HepG2 (cell line): Measurements from ENCODE around the gene GNG4. TPM values are rescaled to one million over a fixed set of nuclear protein-coding genes. Genes with fewer than 3 reads are reported as not detected.

Experiments used
- ATAC-seq: fragments of 200-7000 bp; cut with Tn5 transposase; 3 replicates; pipeline ENCODE4 v1.9.1; 2020; ENCODE audit warnings: mild to moderate bottlenecking, moderate library complexity
- BruUV-seq: library from RNA; stranded (reverse); fragments of 400-500 nt; replicated peaks from 2 replicates; lab custom pipeline; 2021; lab: Mats Ljungman, UMichigan
- CTCF ChIA-PET: fragments of 300-600 bp; formaldehyde crosslinking; extraction: SDS; loops from one replicate; lab custom pipeline; 2021; ENCODE audit warnings: low total read pairs, inconsistent platforms, low intra/inter-chr PET ratio; lab: Yijun Ruan, JAX
- POLR2A ChIA-PET: fragments of 350-600 bp; sonication (Branson Sonifier 250); formaldehyde crosslinking; loops from one replicate; lab custom pipeline; 2020; ENCODE audit warnings: antibody characterized with exemption, inconsistent platforms; lab: Yijun Ruan, JAX
- DNase-seq: peaks from one replicate; pipeline ENCODE4 v3.0.0-alpha.2; 2015; ENCODE audit warnings: low spot score
- FAIRE-seq: peaks from 3 replicates; lab custom pipeline; 2011; peaks lifted over from hg19 to GRCh38; lab: Jason Lieb, UNC
- H2AFZ ChIP-seq: one replicate; pipeline ENCODE4 v1.6.1; 2011; ENCODE audit warnings: low read length, inconsistent platforms
- H3K27ac ChIP-seq: fragments of 300-600 bp; 3 replicates; pipeline ENCODE4 v1.8.0; 2011; ENCODE audit warnings: mixed run types, mild to moderate bottlenecking, mixed read lengths, low read length, inconsistent platforms; ENCODE audit not compliant: insufficient read depth; ENCODE audit errors: extremely low read length
- H3K27me3 ChIP-seq, 2 experiments: fragments of 200-600 bp in 1 of 2; 2 replicates in 1 of 2; 3 replicates in 1 of 2; pipeline versions ENCODE4 v1.6.0 to v1.8.0; 2011; ENCODE audit warnings: low read length in 2 of 2, mild to moderate bottlenecking in 2 of 2, moderate library complexity in 2 of 2, inconsistent platforms in 1 of 2; ENCODE audit not compliant: insufficient read depth in 2 of 2, control insufficient read depth in 1 of 2
- H3K36me3 ChIP-seq, 2 experiments: fragments of 200-600 bp in 1 of 2; replicated peaks in 1 of 2; 2 replicates in 1 of 2; 3 replicates in 1 of 2; pipeline versions ENCODE4 v1.5.1 to v1.8.0; 2011; ENCODE audit warnings: low read length in 2 of 2, inconsistent platforms in 1 of 2; ENCODE audit not compliant: insufficient read depth in 2 of 2, control insufficient read depth in 1 of 2
- H3K4me1 ChIP-seq: 2 replicates; pipeline ENCODE4 v1.5.1; 2012; ENCODE audit warnings: low read length, inconsistent platforms; ENCODE audit not compliant: insufficient read depth
- H3K4me2 ChIP-seq: 2 replicates; pipeline ENCODE4 v1.6.0; 2011; ENCODE audit warnings: low read depth, low read length, inconsistent platforms
- H3K4me3 ChIP-seq, 3 experiments: fragments of 200-600 bp in 1 of 3; sonication (generic), shearing (Covaris generic) in 1 of 3; replicated peaks in 1 of 3; 2 replicates each; pipeline ENCODE4 v1.5.1; 2011 to 2016; ENCODE audit warnings: low read length in 3 of 3, inconsistent platforms in 2 of 3, low read depth in 2 of 3, mild to moderate bottlenecking in 2 of 3, control low read depth in 1 of 3, mixed read lengths in 1 of 3; ENCODE audit not compliant: insufficient read depth in 1 of 3
- H3K79me2 ChIP-seq: one replicate; pipeline ENCODE4 v1.6.1; 2011; ENCODE audit warnings: low read length, inconsistent platforms; ENCODE audit not compliant: insufficient read depth
- H3K9ac ChIP-seq: 2 replicates; pipeline ENCODE4 v1.6.0; 2011; ENCODE audit warnings: mild to moderate bottlenecking, low read depth, low read length, inconsistent platforms; ENCODE audit not compliant: insufficient read depth
- H3K9me3 ChIP-seq: 2 replicates; pipeline ENCODE4 v1.5.1; 2012; ENCODE audit warnings: mild to moderate bottlenecking, low read length
- H4K20me1 ChIP-seq: 2 replicates; pipeline ENCODE4 v1.6.0; 2011; ENCODE audit warnings: inconsistent platforms, mild to moderate bottlenecking, low read length, moderate library complexity; ENCODE audit not compliant: insufficient read depth
- AGO1 ChIP-seq: fragments of 200-400 bp; formaldehyde crosslinking; IDR thresholded peaks from 2 replicates; pipeline ENCODE4 v1.6.1; 2017; ENCODE audit warnings: mild to moderate bottlenecking, low read depth, low read length, moderate library complexity; ENCODE audit not compliant: poor library complexity, severe bottlenecking
- FOXJ3 ChIP-seq: sonication (generic); formaldehyde crosslinking; IDR thresholded peaks from 2 replicates; pipeline ENCODE4 v1.4.0; 2020; ENCODE audit warnings: missing genetic modification reagents, mild to moderate bottlenecking, borderline replicate concordance
- IRX3 ChIP-seq: sonication (generic); formaldehyde crosslinking; IDR thresholded peaks from 2 replicates; pipeline ENCODE4 v1.8.1; 2023; ENCODE audit warnings: mild to moderate bottlenecking, low read depth, missing genetic modification reagents, borderline replicate concordance
- MED13 ChIP-seq: sonication (generic); formaldehyde crosslinking; IDR thresholded peaks from 2 replicates; pipeline ENCODE4 v1.5.0; 2020; ENCODE audit warnings: missing genetic modification reagents
- RAD51 ChIP-seq: fragments of 450-650 bp; IDR thresholded peaks from 2 replicates; pipeline ENCODE4 v1.6.1; 2016; ENCODE audit warnings: borderline replicate concordance
- SALL2 ChIP-seq: sonication (generic); formaldehyde crosslinking; IDR thresholded peaks from 2 replicates; pipeline ENCODE4 v1.8.1; 2023; ENCODE audit warnings: mild to moderate bottlenecking, missing genetic modification reagents, inconsistent platforms
- ZBTB7A ChIP-seq: sonication (generic); formaldehyde crosslinking; IDR thresholded peaks from 2 replicates; pipeline ENCODE4 v1.8.0; 2022; ENCODE audit warnings: mild to moderate bottlenecking, missing genetic modification reagents
- ZIK1 ChIP-seq: sonication (generic); formaldehyde crosslinking; IDR thresholded peaks from 2 replicates; pipeline ENCODE4 v1.5.0; 2020; ENCODE audit warnings: mild to moderate bottlenecking, low read depth, missing genetic modification reagents, borderline replicate concordance
- ZNF431 ChIP-seq: sonication (generic); formaldehyde crosslinking; IDR thresholded peaks from 2 replicates; pipeline ENCODE4 v1.9.0; 2022; ENCODE audit warnings: missing genetic modification reagents, low read depth, mild to moderate bottlenecking, borderline replicate concordance
- ZNF572 ChIP-seq: sonication (generic); formaldehyde crosslinking; IDR thresholded peaks from 2 replicates; pipeline ENCODE4 v1.5.1; 2020; ENCODE audit warnings: mild to moderate bottlenecking, missing genetic modification reagents
- ZSCAN31 ChIP-seq: sonication (generic); formaldehyde crosslinking; IDR thresholded peaks from 2 replicates; pipeline ENCODE4 v1.5.0; 2020; ENCODE audit warnings: low read depth, mild to moderate bottlenecking, missing genetic modification reagents
- WGBS: methylation state at CpG from one replicate; pipeline ENCODE4 v1.1.6; 2017; ENCODE audit warnings: low lambda C conversion rate; 5-methylcytosine and 5-hydroxymethylcytosine counted together
- in situ Hi-C: cut with HindIII; loops from 2 replicates; pipeline ENCODE4 v1.10.0; 2017; ENCODE audit warnings: low pct_unique_long_range_greater_than_20kb; ENCODE audit not compliant: extremely low pct_ligation_motif_present
- intact Hi-C: fragments of 100-400 bp; cut with micrococcal nuclease; formaldehyde crosslinking; loops from one replicate; pipeline ENCODE4 v1.10.0; 2022; ENCODE audit not compliant: unreplicated experiment
- polyA plus RNA-seq, 8 experiments: library from polyadenylated mRNA; depleted of rRNA in 3 of 8; stranded (reverse) in 7 of 8; unstranded in 1 of 8; fragments of >200 nt; fragmentation: Illumina TruSeq in 4 of 8; extraction: Trizol in 4 of 8; gene quantifications; 2 replicates each; pipeline versions ENCODE4 v1.2.1 to v1.2.3, GENCODE V29; 2011 to 2016; ENCODE audit warnings: low read depth in 4 of 8, missing spikeins in 1 of 8, mixed read lengths in 1 of 8; ENCODE audit not compliant: insufficient read depth in 1 of 8
- total RNA-seq, 5 experiments: library from RNA; depleted of rRNA; stranded (reverse); fragments of >200 nt; fragmentation: Illumina TruSeq; extraction: Trizol; gene quantifications; 2 replicates each; pipeline ENCODE4 v1.2.3, GENCODE V29; 2016; ENCODE audit warnings: low read depth in 1 of 5
- TF ChIP-seq, protein P1 (sequence below): IDR thresholded peaks from 2 replicates; pipeline ENCODE4 v1.6.1; 2012; ENCODE audit warnings: low read depth, low read length, improper control_type of control experiment
- TF ChIP-seq, protein P2 (sequence below): sonication (generic); formaldehyde crosslinking; IDR thresholded peaks from 2 replicates; pipeline ENCODE4 v1.5.1; 2020; ENCODE audit warnings: missing genetic modification reagents, mild to moderate bottlenecking, borderline replicate concordance
- TF ChIP-seq, protein P3 (sequence below): IDR thresholded peaks from 2 replicates; pipeline ENCODE4 v1.6.1; 2016; ENCODE audit warnings: low read depth, borderline replicate concordance
- TF ChIP-seq, protein P4 (sequence below): sonication (generic); formaldehyde crosslinking; IDR thresholded peaks from 2 replicates; pipeline ENCODE4 v1.4.0; 2020; ENCODE audit warnings: missing genetic modification reagents

The GNG4 gene
- total and polyA plus RNA-seq, 2 of the 13 experiments (the other 11 are each of a cell fraction or from before 2014, with no cell fraction given), result 27.1 to 69.5 TPM

DNA sequence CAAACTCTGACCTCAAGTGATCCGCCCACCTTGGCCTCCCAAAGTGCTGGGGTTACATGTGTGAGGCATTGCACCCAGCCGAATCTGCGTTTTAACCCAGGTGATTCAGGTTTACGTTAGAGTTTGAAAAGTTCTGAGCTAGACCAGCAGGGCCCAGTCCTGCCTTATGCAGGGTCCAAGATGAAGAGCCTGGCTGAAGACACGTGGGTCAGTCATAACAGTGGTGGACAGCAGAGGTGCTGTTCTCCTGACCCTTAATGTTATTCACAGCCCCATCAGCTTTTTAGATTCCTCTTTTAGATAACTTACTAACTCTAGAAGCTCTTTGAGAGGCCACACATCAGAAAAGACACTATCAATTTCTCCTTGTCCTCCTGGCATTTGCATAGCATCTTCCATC, 50.0 kb downstream of the GNG4 start:
- CTCF ChIA-PET, result interaction anchor here (2.5 kb wide), 1 partner anchor 132 kb away, joined by 8 read pairs; no protein-coding TSS in a partner anchor
- FAIRE-seq, result no peak
- TF ChIP-seq, protein P1, sequence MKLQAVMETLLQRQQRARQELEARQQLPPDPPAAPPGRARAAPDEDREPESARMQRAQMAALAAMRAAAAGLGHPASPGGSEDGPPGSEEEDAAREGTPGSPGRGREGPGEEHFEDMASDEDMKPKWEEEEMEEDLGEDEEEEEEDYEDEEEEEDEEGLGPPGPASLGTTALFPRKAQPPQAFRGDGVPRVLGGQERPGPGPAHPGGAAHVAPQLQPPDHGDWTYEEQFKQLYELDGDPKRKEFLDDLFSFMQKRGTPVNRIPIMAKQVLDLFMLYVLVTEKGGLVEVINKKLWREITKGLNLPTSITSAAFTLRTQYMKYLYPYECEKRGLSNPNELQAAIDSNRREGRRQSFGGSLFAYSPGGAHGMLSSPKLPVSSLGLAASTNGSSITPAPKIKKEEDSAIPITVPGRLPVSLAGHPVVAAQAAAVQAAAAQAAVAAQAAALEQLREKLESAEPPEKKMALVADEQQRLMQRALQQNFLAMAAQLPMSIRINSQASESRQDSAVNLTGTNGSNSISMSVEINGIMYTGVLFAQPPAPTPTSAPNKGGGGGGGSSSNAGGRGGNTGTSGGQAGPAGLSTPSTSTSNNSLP, result no peak
- TF ChIP-seq ZNF431 (no peak), FOXJ3 (CRISPR knock-in tag) (no peak), MED13 (CRISPR knock-in tag) (no peak), ZSCAN31 (CRISPR knock-in tag) (no peak), ZNF572 (CRISPR knock-in tag) (no peak), ZIK1 (CRISPR knock-in tag) (no peak), RAD51 (no peak), ZBTB7A (CRISPR knock-in tag) (no peak), IRX3 (no peak), SALL2 (CRISPR knock-in tag) (no peak), AGO1 (no peak)
- TF ChIP-seq, protein P2, sequence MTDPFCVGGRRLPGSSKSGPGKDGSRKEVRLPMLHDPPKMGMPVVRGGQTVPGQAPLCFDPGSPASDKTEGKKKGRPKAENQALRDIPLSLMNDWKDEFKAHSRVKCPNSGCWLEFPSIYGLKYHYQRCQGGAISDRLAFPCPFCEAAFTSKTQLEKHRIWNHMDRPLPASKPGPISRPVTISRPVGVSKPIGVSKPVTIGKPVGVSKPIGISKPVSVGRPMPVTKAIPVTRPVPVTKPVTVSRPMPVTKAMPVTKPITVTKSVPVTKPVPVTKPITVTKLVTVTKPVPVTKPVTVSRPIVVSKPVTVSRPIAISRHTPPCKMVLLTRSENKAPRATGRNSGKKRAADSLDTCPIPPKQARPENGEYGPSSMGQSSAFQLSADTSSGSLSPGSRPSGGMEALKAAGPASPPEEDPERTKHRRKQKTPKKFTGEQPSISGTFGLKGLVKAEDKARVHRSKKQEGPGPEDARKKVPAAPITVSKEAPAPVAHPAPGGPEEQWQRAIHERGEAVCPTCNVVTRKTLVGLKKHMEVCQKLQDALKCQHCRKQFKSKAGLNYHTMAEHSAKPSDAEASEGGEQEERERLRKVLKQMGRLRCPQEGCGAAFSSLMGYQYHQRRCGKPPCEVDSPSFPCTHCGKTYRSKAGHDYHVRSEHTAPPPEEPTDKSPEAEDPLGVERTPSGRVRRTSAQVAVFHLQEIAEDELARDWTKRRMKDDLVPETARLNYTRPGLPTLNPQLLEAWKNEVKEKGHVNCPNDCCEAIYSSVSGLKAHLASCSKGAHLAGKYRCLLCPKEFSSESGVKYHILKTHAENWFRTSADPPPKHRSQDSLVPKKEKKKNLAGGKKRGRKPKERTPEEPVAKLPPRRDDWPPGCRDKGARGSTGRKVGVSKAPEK (CRISPR knock-in tag), result no peak
- TF ChIP-seq, protein P3, sequence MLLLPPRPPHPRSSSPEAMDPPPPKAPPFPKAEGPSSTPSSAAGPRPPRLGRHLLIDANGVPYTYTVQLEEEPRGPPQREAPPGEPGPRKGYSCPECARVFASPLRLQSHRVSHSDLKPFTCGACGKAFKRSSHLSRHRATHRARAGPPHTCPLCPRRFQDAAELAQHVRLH (CRISPR knock-in tag), result no peak
- TF ChIP-seq, protein P4, sequence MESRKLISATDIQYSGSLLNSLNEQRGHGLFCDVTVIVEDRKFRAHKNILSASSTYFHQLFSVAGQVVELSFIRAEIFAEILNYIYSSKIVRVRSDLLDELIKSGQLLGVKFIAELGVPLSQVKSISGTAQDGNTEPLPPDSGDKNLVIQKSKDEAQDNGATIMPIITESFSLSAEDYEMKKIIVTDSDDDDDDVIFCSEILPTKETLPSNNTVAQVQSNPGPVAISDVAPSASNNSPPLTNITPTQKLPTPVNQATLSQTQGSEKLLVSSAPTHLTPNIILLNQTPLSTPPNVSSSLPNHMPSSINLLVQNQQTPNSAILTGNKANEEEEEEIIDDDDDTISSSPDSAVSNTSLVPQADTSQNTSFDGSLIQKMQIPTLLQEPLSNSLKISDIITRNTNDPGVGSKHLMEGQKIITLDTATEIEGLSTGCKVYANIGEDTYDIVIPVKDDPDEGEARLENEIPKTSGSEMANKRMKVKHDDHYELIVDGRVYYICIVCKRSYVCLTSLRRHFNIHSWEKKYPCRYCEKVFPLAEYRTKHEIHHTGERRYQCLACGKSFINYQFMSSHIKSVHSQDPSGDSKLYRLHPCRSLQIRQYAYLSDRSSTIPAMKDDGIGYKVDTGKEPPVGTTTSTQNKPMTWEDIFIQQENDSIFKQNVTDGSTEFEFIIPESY, result no peak
- Histone ChIP-seq H3K4me2 (no peak overlapping the region), H3K9ac (no peak overlapping the region), H3K36me3 (peaks cover 4 to 14% of the 10 kb centered on the region in 2 experiments; a peak in 3 of 5 replicates), H3K27me3 (no peaks in the 10 kb centered on the region), H3K4me3 (no peak overlapping the region), H3K79me2 (peaks cover 2% of the 10 kb centered on the region), H2AFZ (no peak overlapping the region), H4K20me1 (peaks cover 4% of the 10 kb centered on the region; the same call in 1 of the 2 replicates), H3K4me1 (no peaks in the 10 kb centered on the region), H3K9me3 (no peaks in the 10 kb centered on the region), H3K27ac (no peak overlapping the region)
- DNase-seq, result no peak
- POLR2A ChIA-PET, result no interaction called here
- no TSS peak for BruUV-seq
- intact Hi-C loops (loop anchor here (2.0 kb wide), 2 partner anchors 49 to 131 kb away; partner anchors contain the start of gene GNG4), in situ Hi-C loops (no loop called here)
- WGBS, result 100% methylated on average over 5 of the region's 5 CpGs
- ATAC-seq, result peak; percentile 45; the same call in 2 of the 3 replicates
